ENCODE measurements around the gene TMEM72. TPM values are rescaled to one million over a fixed set of nuclear protein-coding genes. Genes with fewer than 3 reads are reported as not detected.
A peak's percentile ranks its signal among the peaks of the same experiment; 100 is the strongest.

The TMEM72 gene
- total and polyA plus RNA-seq, 2 of the 13 experiments (the other 11 are each of a cell fraction or from before 2014, with no cell fraction given), result 0.04 TPM; not detected in 1

GRCh38 chr10:44977287-44978212 lies 66.4 kb downstream of the TMEM72 start (continued):
- no peak; the same call in 1 of the 2 replicates for TF ChIP-seq HDAC1 (CRISPR knock-in tag; IDR thresholded peaks at IDR 0.05)
- TF ChIP-seq KLF6 (CRISPR knock-in tag; IDR thresholded peaks at IDR 0.05), result 0 out of 2 replicates have a peak, but pooled peaks have one; percentile 43
- TF ChIP-seq LRRFIP1 (CRISPR knock-in tag; conservative IDR thresholded peaks at IDR 0.05), result no peak
- peak; percentile 49; the same call in 1 of the 2 replicates for TF ChIP-seq ZNF879 (CRISPR knock-in tag; IDR thresholded peaks at IDR 0.05)
- TF ChIP-seq ZBTB26 (CRISPR knock-in tag; IDR thresholded peaks at IDR 0.05; ENCODE audit: borderline replicate concordance), result no peak; the same call in 1 of the 2 replicates
- TF ChIP-seq ZNF639 (CRISPR knock-in tag; conservative IDR thresholded peaks at IDR 0.05), result no peak
- no peak for TF ChIP-seq ZNF841 (CRISPR knock-in tag; IDR thresholded peaks at IDR 0.05; ENCODE audit: borderline replicate concordance)
- TF ChIP-seq SP1 (IDR thresholded peaks at IDR 0.05), result no peak
- peak; percentile 38; the same call in 1 of the 2 replicates for TF ChIP-seq SP1 (CRISPR knock-in tag; IDR thresholded peaks at IDR 0.05)
- 0 out of 2 replicates have a peak, but pooled peaks have one; percentile 9 for TF ChIP-seq ZNF552 (CRISPR knock-in tag; IDR thresholded peaks at IDR 0.05; ENCODE audit: borderline replicate concordance)
- no peak for TF ChIP-seq MTERF4 (CRISPR knock-in tag; IDR thresholded peaks at IDR 0.05)
- TF ChIP-seq E2F1 (CRISPR knock-in tag; IDR thresholded peaks at IDR 0.05), result no peak
- no peak for TF ChIP-seq ZSCAN30 (CRISPR knock-in tag; IDR thresholded peaks at IDR 0.05)
- TF ChIP-seq POGZ (CRISPR knock-in tag; IDR thresholded peaks at IDR 0.05), result no peak
- no peak for TF ChIP-seq ZNF576 (CRISPR knock-in tag; IDR thresholded peaks at IDR 0.05)
- no peak for TF ChIP-seq ZNF160 (CRISPR knock-in tag; IDR thresholded peaks at IDR 0.05)
- TF ChIP-seq MEF2D (CRISPR knock-in tag; IDR thresholded peaks at IDR 0.05), result no peak
- peak; percentile 64 for TF ChIP-seq ZNF18 (CRISPR knock-in tag; IDR thresholded peaks at IDR 0.05; ENCODE audit: insufficient replicate concordance)
